Effector CD8-positive, alpha-beta T cell (primary cell): ENCODE measurements around the gene PCID2.

Source experiments
- DNase-seq: peaks from one replicate; lab custom pipeline; 2025; lab: John Stamatoyannopoulos, UW

PCID2 gene

GRCh38 chr13:113187263-113187669 lies 21.2 kb downstream of the PCID2 start:
- DNase-seq, result no peak

GRCh38 chr13:113186061-113186900 lies 22.2 kb downstream of the PCID2 start:
- no peak for DNase-seq

GRCh38 chr13:113184568-113185440 lies 23.7 kb downstream of the PCID2 start:
- DNase-seq, result no peak

- no peak for DNase-seq
Measured at GRCh38 chr13:113183450-113184129, 24.9 kb downstream of the PCID2 start.

GRCh38 chr13:113182046-113182445 lies 26.4 kb downstream of the PCID2 start:
- DNase-seq, result no peak

- DNase-seq, result no peak
Measured at GRCh38 chr13:113179374-113180230, 28.9 kb downstream of the PCID2 start.

GRCh38 chr13:113178896-113179167 lies 29.6 kb downstream of the PCID2 start:
- DNase-seq, result no peak

- DNase-seq, result no peak
Measured at GRCh38 chr13:113178070-113178895, 30.2 kb downstream of the PCID2 start.

GRCh38 chr13:113176822-113177221 lies 31.6 kb downstream of the PCID2 start:
- no peak for DNase-seq

GRCh38 chr13:113176280-113176679 lies 32.2 kb downstream of the PCID2 start:
- no peak for DNase-seq

GRCh38 chr13:113172419-113172926 lies 36.0 kb downstream of the PCID2 start:
- no peak for DNase-seq

- DNase-seq, result no peak
Measured at GRCh38 chr13:113171250-113172125, 37.0 kb downstream of the PCID2 start.

GRCh38 chr13:113170511-113170910 lies 38.0 kb downstream of the PCID2 start:
- DNase-seq, result no peak

- DNase-seq, result no peak
Measured at GRCh38 chr13:113169277-113170272, 38.9 kb downstream of the PCID2 start.

- no peak for DNase-seq
Measured at GRCh38 chr13:113168211-113168610, 40.3 kb downstream of the PCID2 start.

GRCh38 chr13:113167575-113167974 lies 40.9 kb downstream of the PCID2 start:
- DNase-seq, result no peak

- no peak for DNase-seq
Measured at GRCh38 chr13:113167155-113167554, 41.3 kb downstream of the PCID2 start.

GRCh38 chr13:113166681-113167080 lies 41.8 kb downstream of the PCID2 start:
- no peak for DNase-seq
